SU-DHL-6 (cell line): ENCODE data around the gene CPLX4.

Source experiments
- H2AFZ ChIP-seq: fragments of 200-600 bp; sonication (generic); 2 replicates; pipeline ENCODE4 v1.6.1; 2014; ENCODE audit warnings: low read depth, mild to moderate bottlenecking, moderate library complexity, mixed read lengths, antibody characterized with exemption, low read length; ENCODE audit not compliant: severe bottlenecking
- H3F3A ChIP-seq: fragments of 200-600 bp; shearing (Covaris generic); 2 replicates; pipeline ENCODE4 v1.6.0; 2016; ENCODE audit warnings: antibody characterized with exemption, mild to moderate bottlenecking; ENCODE audit not compliant: insufficient read depth
- H3K27ac ChIP-seq: fragments of 200-600 bp; sonication (generic); 2 replicates; pipeline ENCODE4 v1.5.1; 2016; ENCODE audit warnings: low read depth, mild to moderate bottlenecking, low read length, moderate library complexity, mixed read lengths
- H3K27me3 ChIP-seq: fragments of 200-600 bp; sonication (generic), shearing (Covaris generic); 2 replicates; pipeline ENCODE4 v1.6.0; 2014; ENCODE audit warnings: mild to moderate bottlenecking, low read length
- H3K36me3 ChIP-seq: fragments of 200-600 bp; sonication (generic); 2 replicates; pipeline ENCODE4 v1.6.1; 2014; ENCODE audit warnings: mild to moderate bottlenecking, low read length, mixed read lengths
- H3K4me2 ChIP-seq: fragments of 300-600, 200-600 bp; shearing (Covaris generic), sonication (generic); 2 replicates; pipeline ENCODE4 v1.6.0; 2014; ENCODE audit warnings: low read length, low read depth, mild to moderate bottlenecking; ENCODE audit not compliant: poor library complexity, severe bottlenecking
- H3K4me3 ChIP-seq: fragments of 200-600 bp; sonication (generic); 2 replicates; pipeline ENCODE4 v1.5.1; 2014; ENCODE audit warnings: antibody characterized with exemption, low read length, mild to moderate bottlenecking, mixed read lengths; ENCODE audit not compliant: insufficient read depth, poor library complexity, severe bottlenecking
- H3K79me2 ChIP-seq: fragments of 200-600 bp; sonication (generic); 2 replicates; pipeline ENCODE4 v1.6.1; 2014; ENCODE audit warnings: mild to moderate bottlenecking, low read length, moderate library complexity; ENCODE audit not compliant: insufficient read depth
- H3K9ac ChIP-seq: fragments of 200-600 bp; sonication (generic); 2 replicates; pipeline ENCODE4 v1.7.0; 2014; ENCODE audit warnings: mild to moderate bottlenecking, low read length
- H3K9me2 ChIP-seq: fragments of 200-600 bp; sonication (generic); replicated peaks from 2 replicates; pipeline ENCODE4 v1.6.1; 2014; ENCODE audit warnings: low read length; ENCODE audit not compliant: insufficient read depth
- H3K9me3 ChIP-seq: fragments of 200-600 bp; sonication (generic); 2 replicates; pipeline ENCODE4 v1.6.1; 2014; ENCODE audit warnings: low read length, mixed read lengths; ENCODE audit not compliant: insufficient read depth
- H4K20me1 ChIP-seq: fragments of 200-600 bp; sonication (generic); 2 replicates; pipeline ENCODE4 v1.6.1; 2014; ENCODE audit warnings: low read depth, mild to moderate bottlenecking, antibody characterized with exemption, low read length, moderate library complexity, mixed read lengths
- EZH2phosphoT487 ChIP-seq: fragments of 200-600 bp; sonication (generic), shearing (Covaris generic); conservative IDR thresholded peaks from 2 replicates; pipeline ENCODE4 v1.6.1; 2018; ENCODE audit warnings: mild to moderate bottlenecking, antibody characterized with exemption, low read length, moderate library complexity, mixed read lengths
- TF ChIP-seq, protein P1 (sequence below): fragments of 200-600 bp; sonication (generic); IDR thresholded peaks from one replicate; pipeline ENCODE4 v1.5.1; 2017; ENCODE audit warnings: antibody characterized with exemption, mild to moderate bottlenecking, low read length, moderate library complexity; ENCODE audit not compliant: insufficient read depth, poor library complexity, severe bottlenecking

CPLX4 gene

DNA sequence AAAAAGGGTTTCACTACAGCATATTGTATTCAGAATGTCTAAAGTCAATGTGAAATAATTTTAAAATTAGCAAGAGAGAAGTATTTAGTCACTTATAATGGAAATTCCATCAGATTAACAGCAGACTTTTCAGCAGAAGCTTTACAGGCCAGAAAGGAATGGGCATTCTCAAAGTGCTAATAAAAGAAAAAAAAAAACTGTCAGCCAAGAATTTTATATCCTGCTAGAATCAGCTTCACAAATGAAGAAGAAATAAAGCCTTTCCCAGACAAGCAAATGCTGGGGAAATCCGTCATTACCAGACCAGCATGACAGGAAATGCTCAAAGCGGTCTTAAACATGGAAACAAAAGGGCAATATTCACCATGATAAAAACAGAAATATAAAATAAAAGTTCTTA lies 21.9 kb upstream of the CPLX4 start:
- H3F3A ChIP-seq: peaks cover 4% of the 10 kb centered on the region; the same call in 1 of the 2 replicates
- H3K27me3 ChIP-seq: no peaks in the 10 kb centered on the region
- peaks cover 13% of the 10 kb centered on the region; the same call in 1 of the 2 replicates for H3K79me2 ChIP-seq
- H4K20me1 ChIP-seq: no peaks in the 10 kb centered on the region
- no peak overlapping the region for H3K9ac ChIP-seq
- no peak overlapping the region for H3K4me2 ChIP-seq
- no peak overlapping the region for H3K4me3 ChIP-seq
- H3K36me3 ChIP-seq: peaks cover 73% of the 10 kb centered on the region
- no peak overlapping the region for H2AFZ ChIP-seq
- H3K9me3 ChIP-seq: no peaks in the 10 kb centered on the region
- no peaks in the 10 kb centered on the region for H3K9me2 ChIP-seq
- no peak for TF ChIP-seq EZH2phosphoT487
- TF ChIP-seq, protein P1, sequence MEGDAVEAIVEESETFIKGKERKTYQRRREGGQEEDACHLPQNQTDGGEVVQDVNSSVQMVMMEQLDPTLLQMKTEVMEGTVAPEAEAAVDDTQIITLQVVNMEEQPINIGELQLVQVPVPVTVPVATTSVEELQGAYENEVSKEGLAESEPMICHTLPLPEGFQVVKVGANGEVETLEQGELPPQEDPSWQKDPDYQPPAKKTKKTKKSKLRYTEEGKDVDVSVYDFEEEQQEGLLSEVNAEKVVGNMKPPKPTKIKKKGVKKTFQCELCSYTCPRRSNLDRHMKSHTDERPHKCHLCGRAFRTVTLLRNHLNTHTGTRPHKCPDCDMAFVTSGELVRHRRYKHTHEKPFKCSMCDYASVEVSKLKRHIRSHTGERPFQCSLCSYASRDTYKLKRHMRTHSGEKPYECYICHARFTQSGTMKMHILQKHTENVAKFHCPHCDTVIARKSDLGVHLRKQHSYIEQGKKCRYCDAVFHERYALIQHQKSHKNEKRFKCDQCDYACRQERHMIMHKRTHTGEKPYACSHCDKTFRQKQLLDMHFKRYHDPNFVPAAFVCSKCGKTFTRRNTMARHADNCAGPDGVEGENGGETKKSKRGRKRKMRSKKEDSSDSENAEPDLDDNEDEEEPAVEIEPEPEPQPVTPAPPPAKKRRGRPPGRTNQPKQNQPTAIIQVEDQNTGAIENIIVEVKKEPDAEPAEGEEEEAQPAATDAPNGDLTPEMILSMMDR: no peak
- H3K27ac ChIP-seq: no peak overlapping the region

DNA sequence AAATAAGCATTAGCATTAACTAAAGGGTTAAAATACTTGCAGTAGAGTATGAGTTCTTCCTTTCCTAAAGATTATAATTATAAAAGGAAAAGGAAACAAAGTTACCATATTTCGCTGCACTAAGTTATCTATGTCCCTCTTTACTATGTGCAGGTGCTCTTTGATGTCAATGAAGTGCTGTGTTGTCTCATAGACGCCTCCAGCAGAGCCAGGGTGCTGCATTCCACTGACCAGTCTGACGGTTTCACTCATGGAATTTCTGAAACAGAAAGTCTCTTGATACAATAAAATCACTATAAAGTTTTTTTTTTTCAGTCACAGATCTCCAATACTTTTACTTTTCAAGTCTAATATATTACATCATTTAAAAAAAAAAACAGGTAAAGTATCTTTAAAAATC lies 14.5 kb upstream of the CPLX4 start:
- no peaks in the 10 kb centered on the region for H3K9me2 ChIP-seq
- no peaks in the 10 kb centered on the region for H4K20me1 ChIP-seq
- no peak overlapping the region for H3K4me2 ChIP-seq
- H3K4me3 ChIP-seq: no peak overlapping the region
- no peaks in the 10 kb centered on the region for H3K9me3 ChIP-seq
- no peaks in the 10 kb centered on the region for H3F3A ChIP-seq
- H3K36me3 ChIP-seq: peaks cover 75% of the 10 kb centered on the region
- TF ChIP-seq, protein P1: no peak
- no peak for TF ChIP-seq EZH2phosphoT487
- no peaks in the 10 kb centered on the region for H3K79me2 ChIP-seq
- no peak overlapping the region for H3K9ac ChIP-seq
- H3K27ac ChIP-seq: no peak overlapping the region
- H3K27me3 ChIP-seq: no peaks in the 10 kb centered on the region
- no peak overlapping the region for H2AFZ ChIP-seq

DNA sequence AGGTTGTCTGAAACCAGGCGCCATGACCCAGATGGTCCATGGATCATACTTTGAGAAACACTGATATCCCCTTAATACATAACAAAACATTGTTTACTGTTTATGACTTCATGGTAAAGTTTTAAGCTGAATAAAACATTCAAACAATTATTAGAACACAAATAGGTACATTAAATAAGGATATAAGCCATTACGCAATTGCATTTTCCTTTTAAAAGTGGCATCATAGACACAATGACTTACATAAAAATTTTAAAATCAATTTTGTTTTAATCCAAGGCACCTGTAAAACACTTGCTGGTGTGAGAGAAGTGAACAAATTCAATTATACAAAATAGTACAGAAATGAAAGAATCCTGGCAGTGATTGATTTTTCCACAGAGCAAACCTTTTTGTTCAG lies 10.2 kb upstream of the CPLX4 start:
- H3K36me3 ChIP-seq: peaks cover 58% of the 10 kb centered on the region; the same call in 1 of the 2 replicates

More for the DNA sequence above, 10.2 kb upstream of the CPLX4 start:
- Histone ChIP-seq H2AFZ (no peak overlapping the region), H4K20me1 (no peaks in the 10 kb centered on the region), H3K9ac (no peak overlapping the region), H3K79me2 (no peaks in the 10 kb centered on the region), H3K9me3 (no peaks in the 10 kb centered on the region), H3K4me2 (no peak overlapping the region), H3K27me3 (no peaks in the 10 kb centered on the region), H3K9me2 (no peaks in the 10 kb centered on the region), H3K4me3 (no peak overlapping the region), H3K27ac (no peak overlapping the region), H3F3A (no peaks in the 10 kb centered on the region)
- TF ChIP-seq, protein P1: no peak
- TF ChIP-seq EZH2phosphoT487: no peak
